ENCODE measurements around the gene TFEC.

- TF ChIP-seq POLR2A (IDR thresholded peaks at IDR 0.05; ENCODE audit: low read length) (no peak), CTCF (IDR thresholded peaks at IDR 0.05) (no peak), RFX5 (IDR thresholded peaks at IDR 0.05) (no peak), CEBPB (IDR thresholded peaks at IDR 0.05) (no peak), RAD21 (conservative IDR thresholded peaks at IDR 0.05 in 1 of 2, IDR thresholded peaks at IDR 0.05 in 1 of 2) (no peak)
Measured at GRCh38 chr7:116062666-116063065, 32.1 kb upstream of the TFEC start.

Measured in A549 (cell line).